ELF-1 (cell line): ENCODE data around the gene GRM3.
A peak's percentile ranks its signal among the peaks of the same experiment; 100 is the strongest.
"Not testable (repeated sequence)": the region's sequence is repeated elsewhere in the genome, so short reads cannot be mapped to it uniquely, and the experiment has no call there.

Experiments
- DNase-seq: peaks from one replicate; pipeline ENCODE4 v3.0.0-alpha.2; 2016; ENCODE audit warnings: low read depth, low spot score

GRM3 gene

DNA sequence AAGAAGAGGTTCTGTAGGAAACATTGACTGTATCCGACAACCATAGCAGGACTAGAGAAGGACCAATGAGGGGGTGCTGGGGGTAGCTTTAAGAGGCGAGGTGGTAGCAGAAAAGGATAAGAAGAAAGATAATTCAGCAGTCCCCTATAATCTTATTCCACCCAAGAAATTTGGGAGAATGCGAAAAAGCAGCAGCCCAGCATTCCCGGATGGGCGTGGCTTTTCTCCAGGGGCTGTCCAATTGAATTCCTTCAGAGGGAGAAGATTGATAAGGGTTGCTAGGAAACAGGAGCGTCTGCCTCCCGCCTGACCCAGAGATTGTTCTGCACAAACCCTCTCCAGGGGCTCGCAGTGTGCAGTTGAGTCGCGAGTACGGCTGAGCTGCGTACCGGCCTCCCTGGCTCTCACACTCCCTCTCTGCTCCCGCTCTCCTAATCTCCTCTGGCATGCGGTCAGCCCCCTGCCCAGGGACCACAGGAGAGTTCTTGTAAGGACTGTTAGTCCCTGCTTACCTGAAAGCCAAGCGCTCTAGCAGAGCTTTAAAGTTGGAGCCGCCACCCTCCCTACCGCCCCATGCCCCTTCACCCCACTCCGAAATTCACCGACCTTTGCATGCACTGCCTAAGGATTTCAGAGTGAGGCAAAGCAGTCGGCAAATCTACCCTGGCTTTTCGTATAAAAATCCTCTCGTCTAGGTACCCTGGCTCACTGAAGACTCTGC, at the start of gene GRM3:
Gene GRM3 (plus strand): TSS at position 349 of the 721 bp plus-strand sequence. CDS start 121,237 bp downstream, outside the sequence.
- DNase-seq, result peak; percentile 86

DNA sequence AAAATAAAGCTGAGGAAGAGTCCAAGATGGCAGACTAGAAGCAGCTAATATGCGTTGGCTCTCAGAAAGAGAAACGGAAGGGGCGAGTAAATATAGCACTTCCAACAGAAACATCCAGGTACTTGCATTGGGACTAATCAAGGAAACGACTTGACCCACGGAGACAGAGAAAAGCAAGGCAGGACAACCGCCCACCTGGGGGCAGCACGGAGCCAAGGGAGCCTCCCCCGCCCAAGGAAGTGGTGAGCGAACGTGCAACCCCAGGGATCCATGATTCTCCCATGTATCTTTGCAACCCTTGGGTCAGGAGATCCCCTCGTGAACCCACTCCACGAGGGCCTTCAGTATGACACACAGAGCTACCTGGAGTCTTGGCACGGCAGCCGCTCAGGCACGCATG, 45.4 kb upstream of the GRM3 start:
- DNase-seq, result peak; percentile 81

DNA sequence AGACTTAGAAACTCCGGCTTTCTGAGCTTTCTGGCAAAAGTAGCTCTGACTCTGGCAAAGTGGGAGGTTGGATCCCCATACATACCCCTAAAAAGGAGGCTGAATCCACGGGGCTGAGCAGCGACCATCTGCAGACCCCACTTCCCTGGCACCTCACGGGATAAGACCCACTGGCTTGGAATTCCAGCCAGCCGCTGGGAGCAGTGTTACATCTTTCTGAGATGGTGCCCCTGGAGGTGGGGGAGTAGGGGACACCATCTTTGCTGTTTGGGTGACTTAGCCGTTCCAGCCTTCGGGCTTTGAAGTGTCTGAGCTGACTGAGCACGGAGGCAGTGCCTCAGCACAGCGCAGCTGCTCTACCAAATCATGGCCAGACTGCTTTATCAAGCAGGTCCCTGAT, 45.0 kb upstream of the GRM3 start:
- no peak for DNase-seq

DNA sequence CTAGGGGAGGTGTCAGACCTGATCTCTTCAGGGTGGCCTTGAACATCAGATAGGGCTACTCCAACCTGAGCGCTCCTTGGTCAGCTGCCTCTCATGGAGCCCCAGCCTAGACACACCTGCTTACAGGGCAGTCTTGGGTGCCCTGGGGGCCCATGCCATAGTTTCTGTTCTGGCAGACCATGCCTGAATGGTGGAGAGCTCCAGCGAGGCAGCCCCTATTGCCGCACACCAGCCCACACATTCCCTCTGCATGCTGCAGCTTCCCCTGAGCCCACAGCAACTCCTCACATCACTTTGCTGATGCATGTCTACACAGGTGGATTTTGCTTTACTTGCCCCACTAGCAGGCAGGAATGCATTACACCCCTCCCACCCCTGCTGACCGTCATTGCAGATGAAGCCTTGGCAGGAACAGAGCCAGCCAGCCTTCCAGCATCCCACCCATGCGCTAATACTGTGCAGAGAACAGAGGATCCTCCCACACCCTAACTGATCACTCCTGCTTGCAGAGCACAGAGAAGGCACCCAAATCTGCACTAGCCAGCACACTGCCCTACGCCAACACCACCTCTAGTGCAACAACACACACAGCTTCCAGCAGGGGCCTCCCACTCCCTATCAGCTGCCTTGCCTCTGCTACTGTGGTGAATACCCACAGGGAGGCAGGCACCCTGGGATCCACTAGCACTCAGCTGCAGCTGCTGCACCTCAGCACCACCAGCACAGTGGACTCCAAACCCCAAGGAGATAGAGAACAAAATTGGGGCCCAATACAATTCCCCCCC, 43.0 kb upstream of the GRM3 start:
- DNase-seq, result peak; percentile 21

DNA sequence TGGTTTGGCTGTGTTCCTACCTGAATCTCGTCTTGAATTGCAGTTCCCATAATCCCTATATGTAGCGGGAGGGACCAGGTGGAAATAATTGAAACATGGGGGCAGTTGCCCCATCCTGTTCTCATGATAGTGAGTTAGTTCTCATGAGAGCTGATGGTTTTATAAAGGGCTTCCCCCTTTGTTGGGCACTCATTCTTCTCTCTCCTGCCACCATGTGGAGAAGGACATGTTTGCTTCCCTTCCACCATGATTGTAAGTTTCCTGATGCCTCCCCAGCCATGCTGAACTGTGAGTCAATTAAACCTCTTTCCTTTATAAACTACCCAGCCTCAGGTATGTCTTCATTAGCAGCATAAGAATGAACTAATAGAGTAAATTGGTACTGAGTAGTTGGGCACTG, 28.0 kb upstream of the GRM3 start:
- not testable (repeated sequence) for DNase-seq

DNA sequence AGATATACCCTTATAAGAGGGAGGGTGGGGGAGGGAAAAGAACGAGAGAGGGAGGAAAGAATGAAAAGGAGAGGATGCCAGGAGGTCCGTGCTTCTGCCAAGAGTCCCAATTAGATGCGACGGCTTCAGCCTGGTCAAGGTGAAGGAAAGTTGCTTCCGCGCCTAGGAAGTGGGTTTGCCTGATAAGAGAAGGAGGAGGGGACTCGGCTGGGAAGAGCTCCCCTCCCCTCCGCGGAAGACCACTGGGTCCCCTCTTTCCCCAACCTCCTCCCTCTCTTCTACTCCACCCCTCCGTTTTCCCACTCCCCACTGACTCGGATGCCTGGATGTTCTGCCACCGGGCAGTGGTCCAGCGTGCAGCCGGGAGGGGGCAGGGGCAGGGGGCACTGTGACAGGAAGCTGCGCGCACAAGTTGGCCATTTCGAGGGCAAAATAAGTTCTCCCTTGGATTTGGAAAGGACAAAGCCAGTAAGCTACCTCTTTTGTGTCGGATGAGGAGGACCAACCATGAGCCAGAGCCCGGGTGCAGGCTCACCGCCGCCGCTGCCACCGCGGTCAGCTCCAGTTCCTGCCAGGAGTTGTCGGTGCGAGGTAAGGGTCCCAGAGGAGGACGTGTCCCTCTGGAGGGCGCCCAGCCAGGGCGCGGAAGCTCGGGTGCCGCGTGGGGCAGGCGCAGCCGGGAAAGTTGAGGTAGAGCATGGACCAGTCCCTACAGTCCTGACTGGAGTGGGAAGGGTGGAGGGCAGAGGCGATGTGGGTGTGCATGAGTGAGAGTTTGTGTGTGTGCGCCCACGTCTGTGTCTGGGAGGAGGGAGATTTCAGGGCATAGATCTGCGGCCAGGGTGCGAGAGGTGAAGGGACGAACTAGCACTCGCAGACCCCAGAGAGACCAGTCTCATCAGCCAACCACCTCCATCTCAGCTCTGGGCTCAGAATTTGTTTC, 844 bp downstream of the GRM3 start:
- peak; percentile 40 for DNase-seq

DNA sequence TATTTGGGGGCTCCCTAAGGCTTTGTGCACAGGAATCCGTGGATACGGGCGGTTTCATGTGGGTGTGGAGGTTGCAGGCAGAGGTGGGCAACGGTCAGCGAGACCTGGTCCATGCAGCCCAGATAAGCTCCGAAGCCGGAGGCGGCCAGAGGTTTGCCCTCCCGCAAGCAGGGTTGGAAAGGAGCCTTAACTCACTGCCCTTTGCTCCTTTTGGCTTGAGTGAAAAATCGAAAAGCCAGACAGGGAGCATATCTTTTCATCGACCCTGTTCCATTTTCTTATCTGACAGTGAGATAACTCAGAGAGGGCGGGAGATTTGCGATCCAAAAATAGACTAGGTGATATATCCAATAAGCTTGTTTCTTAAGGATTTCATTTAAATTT, 1.5 kb downstream of the GRM3 start:
- DNase-seq, result peak; percentile 4

DNA sequence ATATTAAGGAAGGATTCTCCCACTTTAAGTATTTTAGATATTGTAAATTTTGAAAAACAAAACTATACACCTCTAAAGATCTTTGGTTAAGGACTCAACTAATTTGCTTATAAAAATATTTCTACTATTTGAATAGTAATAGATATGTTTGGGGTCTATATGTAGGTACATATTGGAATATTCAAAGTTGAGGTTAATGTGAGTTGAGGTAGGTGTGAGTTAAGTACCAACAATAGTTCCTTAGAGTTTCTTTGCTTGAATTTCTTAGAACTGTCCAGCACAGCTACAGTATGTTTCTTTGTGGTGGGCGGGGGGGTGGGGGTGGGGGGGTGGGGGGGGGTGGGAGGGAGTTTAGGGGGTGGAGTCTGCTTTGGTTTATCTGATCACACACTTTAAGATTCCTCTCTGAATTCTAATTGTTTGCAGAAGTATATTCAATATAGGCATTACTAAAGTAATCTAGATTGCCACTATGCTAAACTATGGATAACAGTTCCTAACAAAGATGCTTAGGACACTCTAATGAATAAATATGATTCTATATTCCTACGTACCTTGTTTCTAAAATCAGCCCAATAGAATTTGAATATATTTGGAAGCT, 2.1 kb downstream of the GRM3 start:
- no peak for DNase-seq

DNA sequence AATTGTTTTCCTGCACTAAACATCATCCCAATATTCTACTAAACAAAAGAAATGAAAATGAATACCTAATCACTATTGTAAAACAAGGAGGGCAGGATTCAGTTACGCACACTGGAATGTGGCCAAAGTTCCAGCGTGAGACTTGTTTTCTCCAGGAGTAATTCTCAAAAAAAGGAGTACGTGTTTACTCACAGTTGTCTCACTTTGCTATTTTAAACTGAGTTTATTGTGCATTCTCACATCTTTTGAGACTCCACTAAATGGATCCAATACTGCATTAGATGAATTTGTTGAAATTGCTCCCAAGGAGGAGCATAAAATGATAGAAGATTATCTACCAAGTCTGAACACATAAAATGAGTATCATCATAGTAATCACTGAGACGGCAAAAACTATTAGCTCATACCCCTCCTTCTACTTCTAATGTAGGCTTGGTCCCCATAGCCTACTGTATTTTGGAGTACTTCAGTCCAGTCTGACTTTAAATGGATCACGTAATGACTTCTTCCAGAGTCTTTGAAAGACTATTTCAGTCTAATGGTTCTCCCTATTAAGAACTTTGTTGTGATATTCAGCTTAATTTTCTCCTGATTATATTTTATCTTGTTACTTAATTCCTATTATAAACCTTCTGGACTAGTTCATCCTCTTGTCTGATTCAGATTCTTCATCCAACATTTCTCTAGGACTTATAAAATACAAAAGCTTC, 3.8 kb downstream of the GRM3 start:
- DNase-seq, result no peak

DNA sequence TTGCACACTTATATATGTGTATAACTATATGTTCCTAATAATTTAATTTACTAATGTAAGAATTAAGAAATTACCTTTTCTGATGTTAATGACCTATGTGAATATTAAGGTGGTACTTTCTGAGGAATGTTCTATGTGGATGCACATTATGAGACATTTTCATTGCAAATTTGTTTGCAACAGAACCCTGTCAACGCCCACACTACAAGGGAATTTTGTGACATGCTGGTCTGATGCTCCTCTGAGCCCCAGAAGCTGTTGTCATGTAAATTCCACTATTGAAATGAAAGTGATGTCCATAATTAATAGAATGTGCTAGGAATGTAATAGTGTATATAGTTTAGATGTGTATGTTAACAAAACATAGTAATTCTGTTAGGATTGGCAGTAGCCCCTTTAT, 4.5 kb downstream of the GRM3 start:
- DNase-seq, result no peak

DNA sequence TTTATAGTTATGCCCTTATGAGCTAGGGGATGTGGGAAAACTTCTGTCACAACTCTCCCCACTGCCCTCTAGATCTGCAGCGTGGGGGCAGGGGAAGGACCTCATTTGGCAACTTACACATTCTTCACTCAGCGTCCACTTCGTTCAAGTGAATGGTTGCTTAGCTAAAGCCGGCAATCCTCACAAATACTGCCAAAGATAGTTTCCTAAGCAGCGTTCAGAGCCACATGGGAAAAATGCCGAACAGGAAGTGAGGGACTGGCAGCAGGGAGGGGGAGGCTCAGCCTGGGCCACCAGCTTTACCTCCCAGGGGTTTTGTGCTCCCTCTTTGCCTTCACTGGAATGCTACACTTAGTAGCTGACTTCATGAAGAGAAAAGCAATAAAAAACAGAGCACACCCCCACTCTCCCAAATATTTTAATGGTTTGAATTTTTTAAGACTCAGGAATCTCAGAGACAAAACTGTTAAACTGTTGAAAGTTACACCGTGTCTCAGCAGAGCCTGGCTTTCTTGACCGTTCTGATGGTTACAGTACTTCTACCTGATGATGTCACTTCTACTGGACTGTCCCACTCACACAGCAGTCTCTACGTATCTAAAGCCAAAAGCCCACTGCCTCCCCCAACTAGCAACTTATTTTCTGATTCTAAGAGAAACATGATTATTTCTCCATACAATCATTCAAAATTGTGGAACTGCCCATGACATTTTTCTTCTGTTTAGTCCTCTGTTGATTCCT, 10.4 kb downstream of the GRM3 start:
- peak; percentile 20 for DNase-seq

DNA sequence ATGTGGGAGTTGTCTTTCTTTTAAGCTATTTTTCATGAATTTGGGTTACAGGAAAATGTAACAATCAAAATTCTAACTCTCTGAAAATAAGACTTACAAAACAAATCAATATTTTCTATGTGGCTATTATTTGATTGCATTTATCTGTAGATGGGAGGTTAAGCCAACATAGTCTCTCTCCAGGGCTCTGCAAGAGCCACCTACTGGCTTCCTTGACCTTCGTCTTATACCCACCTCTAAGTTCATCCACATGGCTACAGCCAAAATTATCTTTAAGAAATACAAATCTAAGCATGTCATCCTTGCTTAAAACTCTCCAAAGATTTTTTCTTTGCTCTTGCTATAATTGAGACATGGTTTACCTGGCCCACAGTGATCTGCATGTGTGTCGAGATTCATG, 14.2 kb downstream of the GRM3 start:
- no peak for DNase-seq

DNA sequence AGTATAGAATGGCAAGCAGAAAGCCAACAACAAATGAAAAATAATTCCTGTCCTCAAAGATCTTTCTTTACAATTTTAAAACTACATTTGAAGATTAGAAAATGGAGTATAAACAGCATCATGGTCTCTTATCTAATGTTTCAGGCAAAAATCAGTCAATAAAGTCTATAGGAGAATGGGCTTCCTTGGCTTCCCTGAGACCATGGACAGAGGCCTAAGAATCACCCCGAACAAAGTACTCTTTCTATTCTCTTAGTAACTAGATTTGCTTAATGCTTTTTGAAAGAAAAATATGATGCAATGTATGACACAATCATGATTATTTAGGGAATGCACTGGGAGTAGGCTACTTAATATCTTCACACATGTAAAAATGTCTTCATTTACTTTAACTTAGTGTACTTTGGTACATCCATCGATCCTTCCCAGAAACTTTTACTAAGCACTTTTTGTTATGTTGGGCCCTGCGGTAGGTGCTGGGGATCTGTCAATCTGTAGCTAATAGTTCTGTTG, 17.3 kb downstream of the GRM3 start:
- DNase-seq, result no peak

DNA sequence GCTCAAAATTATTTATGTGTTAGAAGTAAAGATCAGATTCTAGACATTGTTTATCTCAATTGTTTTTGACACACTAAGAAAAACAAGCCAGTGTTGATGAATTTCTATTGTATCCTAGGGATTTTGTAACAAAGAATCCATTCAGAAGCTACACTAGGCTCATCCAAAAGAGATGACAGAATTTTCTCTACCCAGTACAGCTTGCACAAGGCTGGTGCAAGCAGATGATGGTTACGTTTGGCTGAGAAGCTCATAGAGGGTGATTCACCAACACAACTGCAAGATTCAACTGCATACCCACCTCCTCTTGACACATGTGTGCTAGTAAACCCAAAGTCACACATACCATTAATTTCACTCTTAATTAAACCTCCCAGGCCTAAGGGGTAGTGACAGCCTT, 20.8 kb downstream of the GRM3 start:
- DNase-seq, result no peak

DNA sequence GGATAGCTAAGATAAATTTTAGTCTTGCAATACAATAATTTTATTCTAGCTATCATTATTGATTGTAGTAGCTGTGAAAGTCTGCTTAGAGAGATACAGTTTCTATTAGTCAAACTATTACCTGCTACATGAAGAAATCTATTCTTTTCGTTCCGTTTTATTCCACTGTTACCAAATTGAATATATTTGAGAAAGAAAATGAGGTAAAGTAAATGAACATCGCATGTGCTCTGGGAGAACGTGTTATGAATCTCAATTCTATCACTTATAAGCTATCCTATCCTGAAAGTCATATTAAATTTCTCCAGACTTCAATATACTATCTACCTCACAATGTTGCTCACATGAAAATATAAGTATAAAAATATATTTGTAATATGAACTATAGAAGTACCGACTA, 21.3 kb downstream of the GRM3 start:
- DNase-seq, result no peak

DNA sequence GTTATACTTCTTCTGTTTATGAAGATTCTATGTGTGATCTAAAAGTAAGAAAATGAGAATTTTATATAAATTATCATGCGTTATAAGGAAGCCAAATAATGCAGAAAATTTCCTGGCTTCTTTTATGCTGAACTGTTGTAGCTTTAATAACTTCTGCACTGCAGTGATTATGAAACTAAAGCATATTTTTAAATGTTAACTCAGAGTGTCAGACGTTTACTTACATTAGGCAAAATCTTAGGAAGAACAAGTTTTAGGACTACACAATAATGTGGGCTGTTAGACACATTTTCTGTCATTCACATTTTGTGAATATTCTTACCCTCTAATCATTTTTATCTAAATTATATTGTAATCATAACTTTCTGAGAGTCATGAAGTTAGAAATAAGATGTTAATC, 22.0 kb downstream of the GRM3 start:
- DNase-seq, result no peak

DNA sequence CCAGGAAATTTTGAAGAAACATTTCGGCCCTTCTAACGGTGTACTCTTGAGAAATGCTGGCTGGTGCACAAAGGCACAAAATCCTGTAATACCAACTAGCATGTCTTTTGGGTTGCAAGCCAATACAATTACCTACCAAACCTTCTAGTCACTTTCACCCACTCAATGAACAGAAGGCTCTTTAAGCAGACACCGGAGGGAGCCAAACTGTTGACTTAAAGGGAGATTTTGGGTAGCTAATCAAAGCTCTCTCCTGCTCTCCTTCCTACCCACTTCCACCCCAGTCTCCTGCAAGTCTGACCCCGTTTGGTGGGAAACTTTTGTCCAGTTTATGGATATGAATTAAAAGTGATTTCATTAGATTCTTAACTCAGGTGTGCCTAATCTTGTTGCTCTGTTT, 24.0 kb downstream of the GRM3 start:
- DNase-seq, result peak; percentile 26

DNA sequence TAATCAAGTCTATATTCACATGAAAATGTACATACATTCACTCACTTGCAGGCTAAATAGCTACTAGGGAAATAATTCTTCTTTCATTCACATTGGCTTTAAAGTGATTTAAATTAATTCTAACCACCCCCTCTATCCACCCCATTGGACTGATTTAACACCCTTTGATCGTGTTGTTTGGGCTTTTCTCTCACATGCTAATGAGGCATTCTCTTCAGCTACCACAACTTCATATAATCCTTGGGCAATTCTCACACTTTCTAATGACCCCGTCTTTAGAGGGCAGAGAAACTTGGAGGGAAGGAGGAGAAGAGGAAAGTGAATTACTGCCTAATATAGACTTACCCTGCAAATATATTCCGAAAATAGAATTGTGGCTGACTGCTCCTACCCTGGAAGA, 24.6 kb downstream of the GRM3 start:
- no peak for DNase-seq

DNA sequence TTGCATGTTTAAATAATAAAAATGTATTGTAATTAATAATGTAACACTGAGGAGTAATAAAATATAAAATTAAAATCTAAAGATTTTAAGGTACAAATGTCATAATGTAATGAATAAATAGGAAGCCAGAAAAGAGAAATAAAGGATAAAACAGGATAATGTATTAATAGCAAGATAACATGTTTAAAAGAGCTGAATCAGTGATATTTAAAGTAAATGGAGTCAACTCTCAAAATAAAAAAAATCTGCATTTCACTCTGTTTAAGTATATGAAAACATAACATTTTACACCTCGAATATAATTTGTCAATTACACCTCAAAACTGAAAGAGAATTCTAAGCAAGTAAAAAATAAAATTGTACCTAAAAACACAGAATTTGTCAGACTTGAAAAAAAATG, 44.1 kb downstream of the GRM3 start:
- no peak for DNase-seq

DNA sequence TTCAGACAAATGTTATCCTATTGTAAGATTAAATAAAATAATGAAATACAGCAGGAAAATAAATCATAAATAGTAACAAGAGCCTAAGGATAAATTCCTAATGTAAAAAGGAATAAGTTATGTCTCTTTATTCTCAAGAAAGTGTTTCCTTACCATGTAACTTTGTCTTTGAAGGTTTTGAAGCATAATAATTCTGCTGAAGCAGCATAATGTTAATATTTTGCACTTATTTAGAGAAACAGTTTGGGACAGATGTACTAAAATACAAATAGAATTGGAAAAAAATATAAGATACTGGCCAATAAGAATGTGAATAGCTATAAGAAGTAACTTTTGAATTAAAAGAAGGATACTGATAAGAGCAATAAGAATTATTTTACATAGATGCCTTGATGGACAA, 45.7 kb downstream of the GRM3 start:
- DNase-seq, result no peak
